GM23248 (cell line): ENCODE results near the gene EPHB3.

Experiments used
- EZH2 ChIP-seq: fragments of 200-600 bp; sonication (generic); IDR thresholded peaks from 2 replicates; pipeline ENCODE4 v1.6.1; 2018; ENCODE audit warnings: antibody characterized with exemption, mild to moderate bottlenecking; ENCODE audit not compliant: insufficient read depth, poor library complexity, severe bottlenecking
- EZH2phosphoT487 ChIP-seq: fragments of 200-600 bp; sonication (generic); IDR thresholded peaks from 2 replicates; pipeline ENCODE4 v1.6.1; 2018; ENCODE audit warnings: antibody characterized with exemption, moderate library complexity, mild to moderate bottlenecking, low read depth; ENCODE audit not compliant: insufficient read depth

DNA sequence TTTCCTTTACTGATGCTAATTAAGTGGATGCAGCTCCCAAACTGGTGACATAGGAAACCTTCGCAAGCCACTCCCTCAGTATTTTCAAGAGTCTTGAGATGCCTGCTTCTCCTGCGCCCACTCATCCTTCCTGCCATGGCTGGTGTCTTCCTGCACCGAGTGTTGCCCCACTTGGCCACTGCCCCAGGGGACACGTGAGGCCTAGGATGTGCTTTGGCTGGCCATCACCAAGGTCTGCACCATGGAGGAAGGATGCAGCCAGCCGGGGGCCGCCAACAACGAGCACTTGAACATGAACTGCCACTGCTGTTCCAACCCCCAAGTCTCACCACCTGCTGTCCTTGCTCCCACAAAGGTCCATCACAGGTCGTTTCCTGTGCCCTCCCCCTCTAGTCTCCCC, 34.1 kb downstream of the EPHB3 start:
- TF ChIP-seq EZH2phosphoT487 (no peak), EZH2 (no peak)
